AG04450 (cell line): ENCODE results near the gene GNAS. TPM values are rescaled to one million over a fixed set of nuclear protein-coding genes. Genes with fewer than 3 reads are reported as not detected.

Experiments
- CTCF ChIA-PET: fragments of 300-600, 350-600 bp; formaldehyde crosslinking; extraction: SDS; loops from one replicate; lab custom pipeline; 2022; ENCODE audit warnings: antibody characterized with exemption, inconsistent platforms; lab: Charles Lee
- POLR2A ChIA-PET: fragments of 350-600 bp; formaldehyde crosslinking; extraction: SDS; loops from one replicate; lab custom pipeline; 2021; ENCODE audit warnings: antibody characterized with exemption, inconsistent platforms; lab: Yijun Ruan, JAX
- DNase-seq: peaks from one replicate; pipeline ENCODE4 v3.0.0-alpha.2; 2011; ENCODE audit warnings: low read depth, low spot score
- H3K27ac ChIP-seq: one replicate; pipeline ENCODE4 v1.5.1; 2012; ENCODE audit warnings: low read depth, low read length, control low read depth
- H3K27me3 ChIP-seq: one replicate; pipeline ENCODE4 v1.6.0; 2012; ENCODE audit warnings: low read length; ENCODE audit not compliant: control insufficient read depth, insufficient read depth
- H3K4me3 ChIP-seq: 2 replicates; pipeline ENCODE4 v1.5.1; 2011; ENCODE audit warnings: mild to moderate bottlenecking, low read depth, low read length, control low read depth
- H3K9me3 ChIP-seq: 2 replicates; pipeline ENCODE4 v1.5.1; 2012; ENCODE audit warnings: low read length; ENCODE audit not compliant: control insufficient read depth, insufficient read depth
- polyA plus RNA-seq: library from polyadenylated mRNA; depleted of rRNA; stranded (reverse); fragments of >200 nt; gene quantifications from 2 replicates; pipeline ENCODE4 v1.2.3, GENCODE V29; 2011
- TF ChIP-seq, protein P1 (sequence below): IDR thresholded peaks from 2 replicates; pipeline ENCODE4 v1.5.1; 2011; ENCODE audit warnings: low read depth, low read length, control low read depth, inconsistent platforms

Gene GNAS
- polyA plus RNA-seq, 1 experiment: 765 TPM

GRCh38 chr20:58877976-58878360 lies 25.5 kb downstream of the GNAS start:
- Histone ChIP-seq H3K4me3 (no peak overlapping the region), H3K27ac (no peak overlapping the region), H3K27me3 (peaks cover 11% of the 10 kb centered on the region), H3K9me3 (no peaks in the 10 kb centered on the region)
- POLR2A ChIA-PET: no interaction called here
- no peak for DNase-seq
- CTCF ChIA-PET: interaction anchor here (1.9 kb wide), 1 partner anchor 345 kb away, joined by 9 read pairs; no protein-coding TSS in a partner anchor
- TF ChIP-seq, protein P1, sequence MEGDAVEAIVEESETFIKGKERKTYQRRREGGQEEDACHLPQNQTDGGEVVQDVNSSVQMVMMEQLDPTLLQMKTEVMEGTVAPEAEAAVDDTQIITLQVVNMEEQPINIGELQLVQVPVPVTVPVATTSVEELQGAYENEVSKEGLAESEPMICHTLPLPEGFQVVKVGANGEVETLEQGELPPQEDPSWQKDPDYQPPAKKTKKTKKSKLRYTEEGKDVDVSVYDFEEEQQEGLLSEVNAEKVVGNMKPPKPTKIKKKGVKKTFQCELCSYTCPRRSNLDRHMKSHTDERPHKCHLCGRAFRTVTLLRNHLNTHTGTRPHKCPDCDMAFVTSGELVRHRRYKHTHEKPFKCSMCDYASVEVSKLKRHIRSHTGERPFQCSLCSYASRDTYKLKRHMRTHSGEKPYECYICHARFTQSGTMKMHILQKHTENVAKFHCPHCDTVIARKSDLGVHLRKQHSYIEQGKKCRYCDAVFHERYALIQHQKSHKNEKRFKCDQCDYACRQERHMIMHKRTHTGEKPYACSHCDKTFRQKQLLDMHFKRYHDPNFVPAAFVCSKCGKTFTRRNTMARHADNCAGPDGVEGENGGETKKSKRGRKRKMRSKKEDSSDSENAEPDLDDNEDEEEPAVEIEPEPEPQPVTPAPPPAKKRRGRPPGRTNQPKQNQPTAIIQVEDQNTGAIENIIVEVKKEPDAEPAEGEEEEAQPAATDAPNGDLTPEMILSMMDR: no peak

DNA sequence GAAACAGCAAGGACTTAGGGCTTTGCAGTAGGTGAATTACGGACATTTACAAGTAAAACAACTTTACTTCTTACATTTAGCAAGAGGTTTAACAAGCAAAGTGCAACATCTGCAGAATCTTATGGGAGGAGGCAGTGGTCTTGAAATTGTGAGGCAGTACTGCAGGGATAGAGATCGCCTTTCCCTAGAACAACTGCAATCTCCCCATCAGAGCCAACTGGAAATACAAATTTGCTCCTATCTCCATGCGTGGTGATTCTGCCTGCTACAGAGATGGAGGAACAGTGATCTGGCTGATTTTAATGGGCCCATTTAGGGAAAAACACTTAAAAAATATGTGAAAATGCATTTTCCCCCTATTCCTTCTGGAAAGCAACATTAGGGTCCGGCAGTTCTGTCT lies 25.9 kb downstream of the GNAS start:
- POLR2A ChIA-PET: no interaction called here
- CTCF ChIA-PET: interaction anchor here (1.9 to 2.1 kb wide), 2 partner anchors 9 to 344 kb away, joined by 7 to 9 read pairs; no protein-coding TSS in a partner anchor

GRCh38 chr20:58880441-58880840 lies 27.9 kb downstream of the GNAS start:
- H3K27ac ChIP-seq: no peak overlapping the region
- H3K9me3 ChIP-seq: no peaks in the 10 kb centered on the region
- peaks cover 20% of the 10 kb centered on the region for H3K27me3 ChIP-seq
- ChIA-PET CTCF (interaction anchor here (2.1 kb wide), 1 partner anchor 11 kb away, joined by 7 read pairs; no protein-coding TSS in a partner anchor), POLR2A (interaction anchor here (0.5 kb wide), 1 partner anchor 630 kb away, joined by 4 read pairs; no protein-coding TSS in a partner anchor)
- no peak overlapping the region for H3K4me3 ChIP-seq
- TF ChIP-seq, protein P1: no peak
- no peak for DNase-seq

More for the DNA sequence above, 25.9 kb downstream of the GNAS start:
- TF ChIP-seq, protein P1: no peak
- H3K27me3 ChIP-seq: peaks cover 13% of the 10 kb centered on the region
- DNase-seq: no peak
- H3K9me3 ChIP-seq: no peaks in the 10 kb centered on the region
- H3K4me3 ChIP-seq: no peak overlapping the region
- no peak overlapping the region for H3K27ac ChIP-seq

DNA sequence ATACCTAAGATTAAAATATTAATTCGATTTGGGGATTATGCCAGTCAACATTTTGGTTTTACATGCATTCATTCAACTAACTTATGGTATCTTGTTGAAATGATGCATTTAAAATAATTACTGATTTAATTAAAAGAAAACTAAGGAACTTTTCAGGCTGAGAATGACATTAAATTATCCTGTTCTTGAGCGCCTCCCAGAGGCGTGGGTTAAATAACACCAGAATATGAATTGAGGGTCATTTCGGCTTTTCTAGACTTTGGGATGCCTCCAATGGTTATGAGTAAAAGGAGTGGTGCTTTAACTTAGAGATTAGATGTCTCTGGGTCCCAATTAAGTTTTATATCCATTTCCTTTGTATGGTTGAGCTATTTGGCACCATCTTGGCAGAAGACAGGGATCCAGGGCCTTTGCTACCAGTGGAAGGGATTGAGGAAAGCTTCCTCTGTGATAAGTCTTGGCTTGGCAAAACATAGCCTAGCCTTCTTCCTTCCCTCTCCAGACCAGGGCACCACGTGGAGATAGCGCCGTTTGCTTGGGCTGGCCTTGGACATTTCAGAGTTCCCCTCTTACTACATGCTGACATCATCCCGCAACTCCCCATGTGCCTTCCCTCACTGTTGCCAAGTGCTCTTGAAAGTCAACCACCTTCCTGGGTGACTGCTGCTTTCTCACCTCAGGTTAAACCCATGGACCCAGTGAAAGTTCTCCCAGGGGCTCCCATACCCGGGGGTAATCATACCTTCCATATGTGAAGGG lies 28.7 kb downstream of the GNAS start:
- H3K9me3 ChIP-seq: no peaks in the 10 kb centered on the region
- H3K4me3 ChIP-seq: no peak overlapping the region
- TF ChIP-seq, protein P1: no peak
- POLR2A ChIA-PET: no interaction called here
- CTCF ChIA-PET: interaction anchor here (2.3 kb wide), 1 partner anchor 11 kb away, joined by 11 read pairs; no protein-coding TSS in a partner anchor
- H3K27me3 ChIP-seq: peaks cover 20% of the 10 kb centered on the region
- DNase-seq: no peak
- no peak overlapping the region for H3K27ac ChIP-seq

- Histone ChIP-seq H3K27ac (no peak overlapping the region), H3K9me3 (no peaks in the 10 kb centered on the region), H3K27me3 (peaks cover 20% of the 10 kb centered on the region), H3K4me3 (no peak overlapping the region)
- TF ChIP-seq, protein P1: no peak
- DNase-seq: no peak
- ChIA-PET POLR2A (no interaction called here), CTCF (interaction anchor here (2.3 kb wide), 1 partner anchor 13 kb away, joined by 11 read pairs; no protein-coding TSS in a partner anchor)
Measured at GRCh38 chr20:58882704-58883089, 30.2 kb downstream of the GNAS start.
